ENCODE measurements around the gene NDUFS6.

GRCh38 chr5:1799110-1799601 lies 2.1 kb upstream of the NDUFS6 start:
- TF ChIP-seq ZNF8 (CRISPR knock-in tag; IDR thresholded peaks at IDR 0.05) (no peak), RARB (CRISPR knock-in tag; IDR thresholded peaks at IDR 0.05) (no peak), TOX (CRISPR knock-in tag; IDR thresholded peaks at IDR 0.05; ENCODE audit: borderline replicate concordance) (no peak), CREB5 (CRISPR knock-in tag; IDR thresholded peaks at IDR 0.05; ENCODE audit: low read depth) (no peak), ARNTL (CRISPR knock-in tag; IDR thresholded peaks at IDR 0.05; ENCODE audit: borderline replicate concordance, low read depth) (no peak)

Measured in SK-N-SH treated with all-trans-retinoic acid at 6 μM for 48 hours (cell line).